Spinal cord (tissue), 10 donors: ENCODE results near the gene APOF. TPM values are rescaled to one million over a fixed set of nuclear protein-coding genes. Genes with fewer than 3 reads are reported as not detected.

Experiments
- DNase-seq, 6 donors: peaks; one replicate each; pipeline versions ENCODE4 v3.0.0 to v3.0.0-alpha.2; 2013 to 2015; ENCODE audit warnings: low spot score in 6 of 6, low read depth in 4 of 6
- H3K27ac ChIP-seq: one replicate; pipeline ENCODE4 v1.5.1; 2013; ENCODE audit warnings: low read depth, low read length, control low read depth
- H3K27me3 ChIP-seq: one replicate; pipeline ENCODE4 v1.6.1; 2013; ENCODE audit warnings: low read length; ENCODE audit not compliant: control insufficient read depth, insufficient read depth
- H3K36me3 ChIP-seq: one replicate; pipeline ENCODE4 v1.6.1; 2013; ENCODE audit warnings: low read length; ENCODE audit not compliant: control insufficient read depth, insufficient read depth
- H3K4me1 ChIP-seq: one replicate; pipeline ENCODE4 v1.6.1; 2013; ENCODE audit warnings: low read length; ENCODE audit not compliant: control insufficient read depth, insufficient read depth
- H3K4me3 ChIP-seq: one replicate; pipeline ENCODE4 v1.5.1; 2013; ENCODE audit warnings: low read depth, low read length, control low read depth
- H3K9me3 ChIP-seq: one replicate; pipeline ENCODE4 v1.6.1; 2013; ENCODE audit warnings: low read length; ENCODE audit not compliant: control insufficient read depth, insufficient read depth
- WGBS: methylation state at CpG from one replicate; pipeline ENCODE4 v1.1.5; 2013; ENCODE audit warnings: missing lambda C conversion rate; ENCODE audit not compliant: insufficient coverage; 5-methylcytosine and 5-hydroxymethylcytosine counted together
- polyA plus RNA-seq, 2 donors: library from polyadenylated mRNA; unstranded; fragments of 120-200 nt; gene quantifications; one replicate each; pipeline ENCODE4 v1.2.1, GENCODE V29; 2013; ENCODE audit not compliant: insufficient read length in 2 of 2
- total RNA-seq, 2 donors: library from RNA; depleted of rRNA in 1 of 2; stranded (reverse); fragments of 120-200 nt in 1 of 2; fragments of >200 nt in 1 of 2; gene quantifications; one replicate each; pipeline versions ENCODE4 v1.2.3 to v1.2.4, GENCODE V29; 2013 to 2014
- donor health status: healthy.

The APOF gene
- total and polyA plus RNA-seq, 4 donors = 0.12 TPM; not detected in 3

GRCh38 chr12:56374726-56375597 is 12.3 kb upstream of the APOF start:
- H3K4me3 ChIP-seq = no peak overlapping the region
- no peaks in the 10 kb centered on the region for H3K4me1 ChIP-seq
- H3K9me3 ChIP-seq = no peaks in the 10 kb centered on the region
- 94% methylated on average over 4 of the region's 7 CpGs for WGBS
- H3K27me3 ChIP-seq = peaks cover 2% of the 10 kb centered on the region
- no peak overlapping the region for H3K27ac ChIP-seq
- no peaks in the 10 kb centered on the region for H3K36me3 ChIP-seq
- DNase-seq = no peak

- WGBS = 100% methylated on average over 1 of the region's 1 CpG
These were observed 10.9 kb upstream of the APOF start for GRCh38 chr12:56373515-56373914.

GRCh38 chr12:56366948-56367347 is 4.3 kb upstream of the APOF start:
- no CpG with 5 or more reads among the region's 3 CpGs for WGBS
- Histone ChIP-seq H3K36me3 (no peaks in the 10 kb centered on the region), H3K4me1 (no peaks in the 10 kb centered on the region), H3K27ac (no peak overlapping the region), H3K27me3 (no peaks in the 10 kb centered on the region), H3K4me3 (no peak overlapping the region), H3K9me3 (no peaks in the 10 kb centered on the region)
- no peak for DNase-seq

More at GRCh38 chr12:56373515-56373914, 10.9 kb upstream of the APOF start:
- Histone ChIP-seq H3K27me3 (peaks cover 2% of the 10 kb centered on the region), H3K27ac (no peak overlapping the region), H3K36me3 (no peaks in the 10 kb centered on the region), H3K4me3 (no peak overlapping the region), H3K4me1 (no peaks in the 10 kb centered on the region), H3K9me3 (no peaks in the 10 kb centered on the region)
- DNase-seq = no peak

- DNase-seq = no peak
- Histone ChIP-seq H3K4me3 (no peak overlapping the region), H3K4me1 (peaks cover 10% of the 10 kb centered on the region), H3K27me3 (no peaks in the 10 kb centered on the region), H3K36me3 (no peaks in the 10 kb centered on the region), H3K9me3 (no peaks in the 10 kb centered on the region), H3K27ac (no peak overlapping the region)
- 76% methylated on average over 8 of the region's 8 CpGs for WGBS
These were observed 1.0 kb downstream of the APOF start for GRCh38 chr12:56361487-56362129.

- Histone ChIP-seq H3K27me3 (no peaks in the 10 kb centered on the region), H3K27ac (peak within 1 kb of the TSS; percentile 94), H3K4me3 (peak within 1 kb of the TSS; percentile 90), H3K36me3 (peaks cover 13% of the 10 kb centered on the region), H3K4me1 (peaks cover 10% of the 10 kb centered on the region), H3K9me3 (no peaks in the 10 kb centered on the region)
- 0% methylated on average over 49 of the region's 54 CpGs for WGBS
- peak; percentile 96 to 100 (median 98) for DNase-seq
These were observed 2.5 kb downstream of the APOF start, which contains the start of gene STAT2 for GRCh38 chr12:56359851-56360767. STAT2 (minus strand) TSS chr12:56360107; CDS start chr12:56356571, 3,536 bp downstream.

GRCh38 chr12:56358836-56359532 is 3.7 kb downstream of the APOF start:
- Histone ChIP-seq H3K9me3 (no peaks in the 10 kb centered on the region), H3K27ac (peak overlapping the region; percentile 94), H3K36me3 (peaks cover 24% of the 10 kb centered on the region), H3K4me3 (peak overlapping the region; percentile 90), H3K4me1 (peaks cover 10% of the 10 kb centered on the region), H3K27me3 (no peaks in the 10 kb centered on the region)
- 17% methylated on average over 1 of the region's 1 CpG for WGBS
- peak in 1 of 6 donors; percentile 22 for DNase-seq

GRCh38 chr12:56351325-56351724 is 11.3 kb downstream of the APOF start:
- Histone ChIP-seq H3K4me1 (no peaks in the 10 kb centered on the region), H3K36me3 (peaks cover 87% of the 10 kb centered on the region), H3K27me3 (no peaks in the 10 kb centered on the region), H3K4me3 (no peak overlapping the region), H3K27ac (no peak overlapping the region), H3K9me3 (no peaks in the 10 kb centered on the region)
- WGBS = 92% methylated on average over 2 of the region's 2 CpGs
- DNase-seq = no peak

GRCh38 chr12:56350662-56351061 is 12.0 kb downstream of the APOF start:
- Histone ChIP-seq H3K36me3 (peaks cover 87% of the 10 kb centered on the region), H3K27ac (no peak overlapping the region), H3K27me3 (no peaks in the 10 kb centered on the region), H3K9me3 (no peaks in the 10 kb centered on the region), H3K4me1 (no peaks in the 10 kb centered on the region), H3K4me3 (no peak overlapping the region)
- DNase-seq = no peak
- WGBS = 94% methylated on average over 1 of the region's 2 CpGs

- Histone ChIP-seq H3K4me3 (no peak overlapping the region), H3K27ac (no peak overlapping the region), H3K9me3 (no peaks in the 10 kb centered on the region), H3K4me1 (no peaks in the 10 kb centered on the region), H3K36me3 (peaks cover 82% of the 10 kb centered on the region), H3K27me3 (no peaks in the 10 kb centered on the region)
- 90% methylated on average over 2 of the region's 5 CpGs for WGBS
- no peak for DNase-seq
These were observed 13.9 kb downstream of the APOF start for GRCh38 chr12:56348776-56349175.
